SIG-M5 treated with dmso at 0.1 percent for 504 hours (cell line): ENCODE data around the gene HEMK1.

Experiments used
- DNase-seq: peaks from one replicate; lab custom pipeline; 2025; ENCODE audit not compliant: unreplicated experiment; lab: John Stamatoyannopoulos, UW

Gene HEMK1

GRCh38 chr3:50635066-50635465 is 65.7 kb downstream of the HEMK1 start:
- no peak for DNase-seq

GRCh38 chr3:50637011-50637410 is 67.7 kb downstream of the HEMK1 start:
- DNase-seq = no peak

GRCh38 chr3:50637945-50638344 is 68.6 kb downstream of the HEMK1 start:
- no peak for DNase-seq

GRCh38 chr3:50639055-50639494 is 69.8 kb downstream of the HEMK1 start:
- DNase-seq = no peak

GRCh38 chr3:50642382-50642781 is 73.1 kb downstream of the HEMK1 start:
- DNase-seq = no peak

GRCh38 chr3:50644561-50644960 is 75.2 kb downstream of the HEMK1 start:
- no peak for DNase-seq

- DNase-seq = no peak
Measured at GRCh38 chr3:50645378-50645777, 76.1 kb downstream of the HEMK1 start.
